NT2/D1 (cell line): ENCODE results near the gene LYRM4.

Experiments used
- DNase-seq: peaks from one replicate; pipeline ENCODE4 v3.0.0-alpha.2; 2011; ENCODE audit warnings: low read depth, low spot score
- H3K27me3 ChIP-seq: 2 replicates; pipeline ENCODE4 v1.6.0; 2011; ENCODE audit warnings: mild to moderate bottlenecking; ENCODE audit not compliant: insufficient read length, insufficient read depth
- H3K36me3 ChIP-seq: 2 replicates; pipeline ENCODE4 v1.6.1; 2011; ENCODE audit warnings: mild to moderate bottlenecking, low read length, mixed read lengths; ENCODE audit not compliant: insufficient read depth, insufficient read length
- H3K4me1 ChIP-seq: 2 replicates; pipeline ENCODE4 v1.5.1; 2011; ENCODE audit not compliant: insufficient read depth, insufficient read length
- H3K4me3 ChIP-seq: 2 replicates; pipeline ENCODE4 v1.5.1; 2011; ENCODE audit warnings: low read depth; ENCODE audit not compliant: insufficient read length
- H3K9ac ChIP-seq: 2 replicates; pipeline ENCODE4 v1.6.0; 2011; ENCODE audit warnings: low read depth; ENCODE audit not compliant: insufficient read length
- H3K9me3 ChIP-seq: 2 replicates; pipeline ENCODE4 v1.5.1; 2011; ENCODE audit warnings: mild to moderate bottlenecking, low read length; ENCODE audit not compliant: insufficient read depth
- SUZ12 ChIP-seq: IDR thresholded peaks from 2 replicates; pipeline ENCODE4 v1.6.1; 2011; ENCODE audit not compliant: insufficient read length, insufficient read depth; ENCODE audit errors: extremely low read depth
- YY1 ChIP-seq: IDR thresholded peaks from 2 replicates; pipeline ENCODE4 v1.6.1; 2011; ENCODE audit not compliant: insufficient read length, insufficient read depth
- ZNF274 ChIP-seq: IDR thresholded peaks from 2 replicates; pipeline ENCODE4 v1.6.1; 2011; ENCODE audit warnings: mild to moderate bottlenecking, low read depth, low read length

The LYRM4 gene

GRCh38 chr6:5271926-5272325 lies 11.2 kb upstream of the LYRM4 start:
- no peaks in the 10 kb centered on the region for H3K36me3 ChIP-seq
- no peak for TF ChIP-seq SUZ12
- TF ChIP-seq YY1 = no peak
- TF ChIP-seq ZNF274 = no peak
- H3K4me1 ChIP-seq = no peaks in the 10 kb centered on the region
- no peak for DNase-seq
- no peak overlapping the region for H3K4me3 ChIP-seq
- no peaks in the 10 kb centered on the region for H3K27me3 ChIP-seq
- no peaks in the 10 kb centered on the region for H3K9me3 ChIP-seq
- no peak overlapping the region for H3K9ac ChIP-seq

GRCh38 chr6:5270093-5270680 lies 9.4 kb upstream of the LYRM4 start:
- Histone ChIP-seq H3K4me3 (no peak overlapping the region), H3K36me3 (peaks cover 3% of the 10 kb centered on the region), H3K9me3 (no peaks in the 10 kb centered on the region), H3K4me1 (no peaks in the 10 kb centered on the region), H3K27me3 (no peaks in the 10 kb centered on the region), H3K9ac (no peak overlapping the region)
- TF ChIP-seq YY1 (no peak), ZNF274 (no peak), SUZ12 (no peak)
- DNase-seq = no peak

GRCh38 chr6:5266423-5266822 lies 5.7 kb upstream of the LYRM4 start:
- no peak overlapping the region for H3K4me3 ChIP-seq
- H3K4me1 ChIP-seq = no peaks in the 10 kb centered on the region
- H3K9me3 ChIP-seq = no peaks in the 10 kb centered on the region
- H3K27me3 ChIP-seq = no peaks in the 10 kb centered on the region
- H3K9ac ChIP-seq = no peak overlapping the region
- peaks cover 3% of the 10 kb centered on the region for H3K36me3 ChIP-seq
- TF ChIP-seq ZNF274 (no peak), YY1 (no peak), SUZ12 (no peak)
- DNase-seq = no peak

GRCh38 chr6:5261545-5262109 lies 877 bp upstream of the LYRM4 start:
- no peaks in the 10 kb centered on the region for H3K27me3 ChIP-seq
- H3K9ac ChIP-seq = peak overlapping the region; percentile 68
- no peaks in the 10 kb centered on the region for H3K4me1 ChIP-seq
- no peak for DNase-seq
- no peaks in the 10 kb centered on the region for H3K9me3 ChIP-seq
- peak overlapping the region; percentile 69 for H3K4me3 ChIP-seq
- H3K36me3 ChIP-seq = peaks cover 27% of the 10 kb centered on the region
- TF ChIP-seq ZNF274 = no peak
- TF ChIP-seq SUZ12 = no peak
- no peak for TF ChIP-seq YY1

- TF ChIP-seq ZNF274 (no peak), YY1 (no peak), SUZ12 (no peak)
- peak; percentile 25 for DNase-seq
- Histone ChIP-seq H3K36me3 (peaks cover 31% of the 10 kb centered on the region), H3K9me3 (no peaks in the 10 kb centered on the region), H3K27me3 (no peaks in the 10 kb centered on the region), H3K4me3 (peak overlapping the region; percentile 57), H3K4me1 (no peaks in the 10 kb centered on the region), H3K9ac (peak overlapping the region; percentile 62)
These were observed 584 bp downstream of the LYRM4 start for GRCh38 chr6:5260111-5260620.

- H3K4me3 ChIP-seq = no peak overlapping the region
- no peaks in the 10 kb centered on the region for H3K9me3 ChIP-seq
- H3K9ac ChIP-seq = no peak overlapping the region
- DNase-seq = no peak
- no peaks in the 10 kb centered on the region for H3K27me3 ChIP-seq
- peaks cover 38% of the 10 kb centered on the region for H3K36me3 ChIP-seq
- no peaks in the 10 kb centered on the region for H3K4me1 ChIP-seq
- no peak for TF ChIP-seq ZNF274
- TF ChIP-seq SUZ12 = no peak
- TF ChIP-seq YY1 = no peak
These were observed 1.3 kb downstream of the LYRM4 start for GRCh38 chr6:5259428-5259827.

GRCh38 chr6:5257400-5257799 lies 3.4 kb downstream of the LYRM4 start:
- peaks cover 49% of the 10 kb centered on the region for H3K36me3 ChIP-seq
- no peak for TF ChIP-seq YY1
- TF ChIP-seq SUZ12 = no peak
- TF ChIP-seq ZNF274 = no peak

GRCh38 chr6:5256952-5257351 lies 3.8 kb downstream of the LYRM4 start:
- H3K4me3 ChIP-seq = no peak overlapping the region
- DNase-seq = no peak
- H3K27me3 ChIP-seq = no peaks in the 10 kb centered on the region
- H3K9ac ChIP-seq = no peak overlapping the region
- H3K4me1 ChIP-seq = no peaks in the 10 kb centered on the region
- peaks cover 54% of the 10 kb centered on the region for H3K36me3 ChIP-seq
- TF ChIP-seq SUZ12 (no peak), YY1 (no peak), ZNF274 (no peak)
- H3K9me3 ChIP-seq = no peaks in the 10 kb centered on the region

More at GRCh38 chr6:5257400-5257799, 3.4 kb downstream of the LYRM4 start:
- H3K27me3 ChIP-seq = no peaks in the 10 kb centered on the region
- no peak for DNase-seq
- H3K4me3 ChIP-seq = no peak overlapping the region
- H3K9me3 ChIP-seq = no peaks in the 10 kb centered on the region
- H3K9ac ChIP-seq = no peak overlapping the region
- no peaks in the 10 kb centered on the region for H3K4me1 ChIP-seq
